ENCODE data around the gene CCL1.

Gene CCL1

DNA sequence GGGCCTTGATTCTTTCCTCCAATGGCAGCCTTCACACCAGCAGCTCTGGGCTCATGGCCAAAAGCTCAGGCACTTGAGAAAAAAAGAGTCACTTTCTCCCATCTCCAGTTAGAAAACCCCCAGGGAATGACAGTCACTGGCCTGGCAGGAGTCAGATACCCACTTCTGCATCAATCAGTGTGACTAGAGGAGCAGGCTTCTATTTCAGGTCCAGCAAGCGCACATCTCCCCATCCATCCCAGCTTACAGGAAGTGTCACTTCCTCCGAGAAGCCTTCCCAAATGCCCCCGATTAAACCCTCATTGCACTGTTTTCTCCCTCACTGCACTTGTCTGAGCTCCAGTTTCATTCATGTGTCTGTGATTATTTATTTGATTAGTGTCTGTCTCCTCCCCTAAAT is 30.4 kb upstream of the CCL1 start (continued):
- TF ChIP-seq CREB5 (CRISPR knock-in tag; IDR thresholded peaks at IDR 0.05; ENCODE audit: low read depth) (no peak), PPARA (CRISPR knock-in tag; IDR thresholded peaks at IDR 0.05; ENCODE audit: borderline replicate concordance) (no peak), ARNTL (CRISPR knock-in tag; IDR thresholded peaks at IDR 0.05; ENCODE audit: borderline replicate concordance, low read depth) (no peak), ZNF565 (CRISPR knock-in tag; conservative IDR thresholded peaks at IDR 0.05; ENCODE audit: low read depth) (no peak)

DNA sequence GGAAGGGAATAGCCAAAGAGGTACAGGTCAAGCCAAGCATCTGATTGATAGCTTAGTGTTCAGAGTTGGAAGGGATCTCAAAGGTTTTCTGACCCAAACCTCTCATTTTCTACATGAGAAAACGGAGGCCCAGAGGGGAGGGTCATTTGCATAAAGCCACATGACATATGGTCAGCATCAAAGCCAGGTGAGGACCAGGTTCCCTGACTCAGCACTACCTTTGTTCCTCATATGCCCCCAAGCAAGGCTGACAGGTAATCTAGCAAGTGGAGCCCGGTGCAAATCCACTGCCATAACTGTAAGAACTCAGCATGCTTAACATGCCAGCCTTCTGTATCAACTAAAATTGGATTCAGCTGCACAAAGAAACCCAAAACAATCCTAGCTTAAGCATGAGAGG is 28.2 kb upstream of the CCL1 start:
- ATAC-seq: no peak

DNA sequence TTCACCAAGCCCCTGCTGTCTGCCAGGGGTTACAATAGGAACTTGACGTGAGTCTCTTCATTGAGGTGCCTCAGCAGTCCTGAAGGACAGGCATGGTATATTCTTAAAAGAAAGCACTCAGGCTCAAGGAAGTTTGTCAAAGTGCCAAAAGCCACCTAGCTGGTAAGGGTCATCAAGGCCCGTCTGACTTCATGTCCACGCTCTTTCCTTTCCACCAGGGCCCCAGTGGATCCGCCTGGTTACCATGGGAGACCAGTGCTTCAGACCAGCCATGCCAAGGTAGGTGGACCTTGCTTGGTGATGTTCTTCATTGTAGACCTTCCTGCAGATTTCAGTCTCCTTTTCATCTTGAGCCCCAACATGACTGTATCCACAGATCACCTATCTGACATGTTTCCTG is 27.6 kb upstream of the CCL1 start:
- ATAC-seq: no peak
- TF ChIP-seq ESRRG (CRISPR knock-in tag; IDR thresholded peaks at IDR 0.05) (no peak), PATZ1 (CRISPR knock-in tag; IDR thresholded peaks at IDR 0.05; ENCODE audit: borderline replicate concordance) (no peak), RARB (CRISPR knock-in tag; IDR thresholded peaks at IDR 0.05) (no peak), CREB5 (CRISPR knock-in tag; IDR thresholded peaks at IDR 0.05; ENCODE audit: low read depth) (no peak), CSRNP3 (CRISPR knock-in tag; IDR thresholded peaks at IDR 0.05) (no peak), GLIS3 (CRISPR knock-in tag; IDR thresholded peaks at IDR 0.05) (no peak), PPARA (CRISPR knock-in tag; IDR thresholded peaks at IDR 0.05; ENCODE audit: borderline replicate concordance) (no peak), ZFP30 (CRISPR knock-in tag; IDR thresholded peaks at IDR 0.05) (no peak)
- TF ChIP-seq, protein P1, sequence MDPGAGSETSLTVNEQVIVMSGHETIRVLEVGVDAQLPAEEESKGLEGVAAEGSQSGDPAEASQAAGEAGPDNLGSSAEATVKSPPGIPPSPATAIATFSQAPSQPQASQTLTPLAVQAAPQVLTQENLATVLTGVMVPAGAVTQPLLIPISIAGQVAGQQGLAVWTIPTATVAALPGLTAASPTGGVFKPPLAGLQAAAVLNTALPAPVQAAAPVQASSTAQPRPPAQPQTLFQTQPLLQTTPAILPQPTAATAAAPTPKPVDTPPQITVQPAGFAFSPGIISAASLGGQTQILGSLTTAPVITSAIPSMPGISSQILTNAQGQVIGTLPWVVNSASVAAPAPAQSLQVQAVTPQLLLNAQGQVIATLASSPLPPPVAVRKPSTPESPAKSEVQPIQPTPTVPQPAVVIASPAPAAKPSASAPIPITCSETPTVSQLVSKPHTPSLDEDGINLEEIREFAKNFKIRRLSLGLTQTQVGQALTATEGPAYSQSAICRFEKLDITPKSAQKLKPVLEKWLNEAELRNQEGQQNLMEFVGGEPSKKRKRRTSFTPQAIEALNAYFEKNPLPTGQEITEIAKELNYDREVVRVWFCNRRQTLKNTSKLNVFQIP (CRISPR knock-in tag; IDR thresholded peaks at IDR 0.05; ENCODE audit: borderline replicate concordance, low read depth): no peak

More for the DNA sequence above, 28.2 kb upstream of the CCL1 start:
- TF ChIP-seq CSDC2 (CRISPR knock-in tag; IDR thresholded peaks at IDR 0.05) (no peak), ISL1 (CRISPR knock-in tag; IDR thresholded peaks at IDR 0.05) (no peak), ZFP30 (CRISPR knock-in tag; IDR thresholded peaks at IDR 0.05) (no peak), PPARA (CRISPR knock-in tag; IDR thresholded peaks at IDR 0.05; ENCODE audit: borderline replicate concordance) (no peak), ARNTL (CRISPR knock-in tag; IDR thresholded peaks at IDR 0.05; ENCODE audit: borderline replicate concordance, low read depth) (no peak), ZNF8 (CRISPR knock-in tag; IDR thresholded peaks at IDR 0.05) (no peak), ZNF565 (CRISPR knock-in tag; conservative IDR thresholded peaks at IDR 0.05; ENCODE audit: low read depth) (no peak), CREB5 (CRISPR knock-in tag; IDR thresholded peaks at IDR 0.05; ENCODE audit: low read depth) (no peak), GLIS3 (CRISPR knock-in tag; IDR thresholded peaks at IDR 0.05) (no peak), RARB (CRISPR knock-in tag; IDR thresholded peaks at IDR 0.05) (no peak), TSHZ2 (CRISPR knock-in tag; IDR thresholded peaks at IDR 0.05) (no peak), CSRNP3 (CRISPR knock-in tag; IDR thresholded peaks at IDR 0.05) (no peak), ESRRG (CRISPR knock-in tag; IDR thresholded peaks at IDR 0.05) (no peak)

All from SK-N-SH treated with all-trans-retinoic acid at 6 μM for 48 hours (cell line).